ENCODE results near the gene CD38. TPM values are rescaled to one million over a fixed set of nuclear protein-coding genes. Genes with fewer than 3 reads are reported as not detected.
A peak's percentile ranks its signal among the peaks of the same experiment; 100 is the strongest.
"Not testable (repeated sequence)": the region's sequence is repeated elsewhere in the genome, so short reads cannot be mapped to it uniquely, and the experiment has no call there.

Gene CD38
- total RNA-seq, 1 experiment from 2014 or later, result 0.17 TPM

- no peak for TF ChIP-seq AFF4 (CRISPR knock-in tag; IDR thresholded peaks at IDR 0.05; ENCODE audit: borderline replicate concordance)
Observed at GRCh38 chr4:15837591-15837990, 59.5 kb downstream of the CD38 start (continued).

GRCh38 chr4:15841194-15841730 is 63.1 kb downstream of the CD38 start:
- H3K4me1 Mint-ChIP-seq; ATAC-seq; POLR2A ChIA-PET; DNase-seq (ENCODE audit: low spot score); H3K27me3 Mint-ChIP-seq (ENCODE audit: low read depth): not testable (repeated sequence)
- Mint-ChIP-seq H3K27ac (peak overlapping the region; percentile 34; the same call in 1 of the 2 replicates), H3K36me3 (peaks cover 15% of the 10 kb centered on the region), H3K4me3 (peak overlapping the region; percentile 17; the same call in 1 of the 2 replicates), H3K9me3 (peaks cover 17% of the 10 kb centered on the region)
- CTCF ChIA-PET, result interaction anchor here (0.6 kb wide), 1 partner anchor 41 kb away, joined by 3 read pairs; no protein-coding TSS in a partner anchor

GRCh38 chr4:15847746-15848145 is 69.6 kb downstream of the CD38 start:
- ChIA-PET POLR2A (no interaction called here), CTCF (interaction anchor here (2.9 to 3.7 kb wide), 3 partner anchors 35 to 108 kb away, joined by 10 to 21 read pairs (median 12); no protein-coding TSS in a partner anchor)
- DNase-seq (ENCODE audit: low spot score) (no peak), ATAC-seq (no peak)
- H3K4me3 Mint-ChIP-seq, result no peak overlapping the region
- peaks cover 9% of the 10 kb centered on the region; the same call in 1 of the 2 replicates for H3K9me3 Mint-ChIP-seq
- peaks cover 4% of the 10 kb centered on the region for H3K4me1 Mint-ChIP-seq
- H3K36me3 Mint-ChIP-seq, result no peaks in the 10 kb centered on the region
- no peaks in the 10 kb centered on the region; the same call in 1 of the 2 replicates for H3K27me3 Mint-ChIP-seq (ENCODE audit: low read depth)
- H3K27ac Mint-ChIP-seq, result no peak overlapping the region
- TF ChIP-seq GTF2I (CRISPR knock-in tag; conservative IDR thresholded peaks at IDR 0.05) (no peak), GRHL2 (CRISPR knock-in tag; IDR thresholded peaks at IDR 0.05; ENCODE audit: insufficient replicate concordance, severe bottlenecking) (no peak), HMGXB4 (CRISPR knock-in tag; IDR thresholded peaks at IDR 0.05) (no peak), ZBTB21 (CRISPR knock-in tag; IDR thresholded peaks at IDR 0.05; ENCODE audit: borderline replicate concordance) (no peak), PRRX2 (CRISPR knock-in tag; IDR thresholded peaks at IDR 0.05) (no peak), ATF6 (CRISPR knock-in tag; IDR thresholded peaks at IDR 0.05) (no peak), CDX4 (CRISPR knock-in tag; IDR thresholded peaks at IDR 0.05; ENCODE audit: borderline replicate concordance) (no peak), EMX1 (CRISPR knock-in tag; IDR thresholded peaks at IDR 0.05) (no peak), ZNF532 (CRISPR knock-in tag; IDR thresholded peaks at IDR 0.05; ENCODE audit: borderline replicate concordance) (no peak), ZBTB43 (CRISPR knock-in tag; IDR thresholded peaks at IDR 0.05) (no peak), FOXP4 (CRISPR knock-in tag; IDR thresholded peaks at IDR 0.05) (no peak), JUN (CRISPR knock-in tag; IDR thresholded peaks at IDR 0.05) (no peak), ATF3 (CRISPR knock-in tag; conservative IDR thresholded peaks at IDR 0.05) (no peak), IRF2 (CRISPR knock-in tag; IDR thresholded peaks at IDR 0.05; ENCODE audit: borderline replicate concordance, low read depth) (no peak)

Data from WTC11 (cell line).